ENCODE measurements around the gene OSBPL3.

GRCh38 chr7:24783698-24784097 is 196.3 kb downstream of the OSBPL3 start:
- no peak for TF ChIP-seq CTCF (IDR thresholded peaks at IDR 0.05)
- no peak for TF ChIP-seq POLR2AphosphoS5 (IDR thresholded peaks at IDR 0.05; ENCODE audit: low read depth, low read length)
- TF ChIP-seq, protein P1, sequence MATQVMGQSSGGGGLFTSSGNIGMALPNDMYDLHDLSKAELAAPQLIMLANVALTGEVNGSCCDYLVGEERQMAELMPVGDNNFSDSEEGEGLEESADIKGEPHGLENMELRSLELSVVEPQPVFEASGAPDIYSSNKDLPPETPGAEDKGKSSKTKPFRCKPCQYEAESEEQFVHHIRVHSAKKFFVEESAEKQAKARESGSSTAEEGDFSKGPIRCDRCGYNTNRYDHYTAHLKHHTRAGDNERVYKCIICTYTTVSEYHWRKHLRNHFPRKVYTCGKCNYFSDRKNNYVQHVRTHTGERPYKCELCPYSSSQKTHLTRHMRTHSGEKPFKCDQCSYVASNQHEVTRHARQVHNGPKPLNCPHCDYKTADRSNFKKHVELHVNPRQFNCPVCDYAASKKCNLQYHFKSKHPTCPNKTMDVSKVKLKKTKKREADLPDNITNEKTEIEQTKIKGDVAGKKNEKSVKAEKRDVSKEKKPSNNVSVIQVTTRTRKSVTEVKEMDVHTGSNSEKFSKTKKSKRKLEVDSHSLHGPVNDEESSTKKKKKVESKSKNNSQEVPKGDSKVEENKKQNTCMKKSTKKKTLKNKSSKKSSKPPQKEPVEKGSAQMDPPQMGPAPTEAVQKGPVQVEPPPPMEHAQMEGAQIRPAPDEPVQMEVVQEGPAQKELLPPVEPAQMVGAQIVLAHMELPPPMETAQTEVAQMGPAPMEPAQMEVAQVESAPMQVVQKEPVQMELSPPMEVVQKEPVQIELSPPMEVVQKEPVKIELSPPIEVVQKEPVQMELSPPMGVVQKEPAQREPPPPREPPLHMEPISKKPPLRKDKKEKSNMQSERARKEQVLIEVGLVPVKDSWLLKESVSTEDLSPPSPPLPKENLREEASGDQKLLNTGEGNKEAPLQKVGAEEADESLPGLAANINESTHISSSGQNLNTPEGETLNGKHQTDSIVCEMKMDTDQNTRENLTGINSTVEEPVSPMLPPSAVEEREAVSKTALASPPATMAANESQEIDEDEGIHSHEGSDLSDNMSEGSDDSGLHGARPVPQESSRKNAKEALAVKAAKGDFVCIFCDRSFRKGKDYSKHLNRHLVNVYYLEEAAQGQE (IDR thresholded peaks at IDR 0.05; ENCODE audit: insufficient read depth in 1 of 2, low read depth in 2 of 2, low read length in 1 of 2) = no peak
- TF ChIP-seq SIN3A (IDR thresholded peaks at IDR 0.05; ENCODE audit: borderline replicate concordance, insufficient read depth, low read depth, low read length) = no peak

Measured in Panc1 (cell line).